NB4 (cell line): Measurements from ENCODE around the gene SAMMSON.

Experiments
- MYC ChIP-seq: IDR thresholded peaks from 2 replicates; pipeline ENCODE4 v1.6.1; 2011; ENCODE audit warnings: low read depth, low read length
- POLR2A ChIP-seq: IDR thresholded peaks from 2 replicates; pipeline ENCODE4 v1.6.1; 2011; ENCODE audit warnings: mild to moderate bottlenecking; ENCODE audit not compliant: insufficient read length; ENCODE audit errors: extremely low read depth
- TF ChIP-seq, protein P1 (sequence below): IDR thresholded peaks from one replicate; pipeline ENCODE4 v1.5.1; 2012; ENCODE audit warnings: low read depth, low read length
- TF ChIP-seq, protein P2 (sequence below): IDR thresholded peaks from 2 replicates; pipeline ENCODE4 v1.6.1; 2011; ENCODE audit warnings: low read depth, low read length

DNA sequence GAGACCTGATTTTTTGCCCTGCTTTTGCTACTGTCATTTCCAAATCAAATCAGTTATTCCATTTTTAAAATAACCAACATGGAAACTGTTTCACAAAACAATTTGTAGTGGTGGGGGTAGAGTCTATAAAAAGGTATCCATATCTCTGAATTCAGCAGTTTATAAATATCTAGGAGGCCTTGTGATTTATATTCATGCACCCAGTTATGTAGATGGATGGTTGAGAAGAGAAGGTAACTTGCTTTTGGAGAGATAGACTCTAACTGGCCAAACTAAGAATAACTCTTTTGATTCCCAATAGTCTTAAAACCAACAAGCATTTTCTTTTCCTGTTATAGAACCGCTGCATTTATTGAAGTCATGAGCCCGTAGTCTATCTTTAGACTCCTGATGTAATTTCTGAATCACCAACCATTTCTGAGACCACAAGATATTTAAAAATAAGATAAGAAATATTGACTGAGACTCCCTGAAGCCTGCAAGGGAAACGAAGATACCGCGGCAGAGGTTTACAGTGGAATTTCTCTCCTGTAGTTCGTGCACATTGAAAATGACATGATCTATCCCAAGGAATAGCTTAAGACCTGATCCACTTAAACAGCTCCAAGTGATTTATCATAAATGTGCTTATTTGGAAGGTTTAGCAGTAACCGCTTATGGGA is 68.5 kb downstream of the SAMMSON start:
- TF ChIP-seq, protein P1, sequence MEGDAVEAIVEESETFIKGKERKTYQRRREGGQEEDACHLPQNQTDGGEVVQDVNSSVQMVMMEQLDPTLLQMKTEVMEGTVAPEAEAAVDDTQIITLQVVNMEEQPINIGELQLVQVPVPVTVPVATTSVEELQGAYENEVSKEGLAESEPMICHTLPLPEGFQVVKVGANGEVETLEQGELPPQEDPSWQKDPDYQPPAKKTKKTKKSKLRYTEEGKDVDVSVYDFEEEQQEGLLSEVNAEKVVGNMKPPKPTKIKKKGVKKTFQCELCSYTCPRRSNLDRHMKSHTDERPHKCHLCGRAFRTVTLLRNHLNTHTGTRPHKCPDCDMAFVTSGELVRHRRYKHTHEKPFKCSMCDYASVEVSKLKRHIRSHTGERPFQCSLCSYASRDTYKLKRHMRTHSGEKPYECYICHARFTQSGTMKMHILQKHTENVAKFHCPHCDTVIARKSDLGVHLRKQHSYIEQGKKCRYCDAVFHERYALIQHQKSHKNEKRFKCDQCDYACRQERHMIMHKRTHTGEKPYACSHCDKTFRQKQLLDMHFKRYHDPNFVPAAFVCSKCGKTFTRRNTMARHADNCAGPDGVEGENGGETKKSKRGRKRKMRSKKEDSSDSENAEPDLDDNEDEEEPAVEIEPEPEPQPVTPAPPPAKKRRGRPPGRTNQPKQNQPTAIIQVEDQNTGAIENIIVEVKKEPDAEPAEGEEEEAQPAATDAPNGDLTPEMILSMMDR = no peak
- no peak for TF ChIP-seq POLR2A
- TF ChIP-seq, protein P2, sequence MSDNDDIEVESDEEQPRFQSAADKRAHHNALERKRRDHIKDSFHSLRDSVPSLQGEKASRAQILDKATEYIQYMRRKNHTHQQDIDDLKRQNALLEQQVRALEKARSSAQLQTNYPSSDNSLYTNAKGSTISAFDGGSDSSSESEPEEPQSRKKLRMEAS = no peak
- no peak for TF ChIP-seq MYC
